ENCODE measurements around the gene TRIB2. TPM values are rescaled to one million over a fixed set of nuclear protein-coding genes. Genes with fewer than 3 reads are reported as not detected.

TRIB2 gene
- total and polyA plus RNA-seq, 2 experiments from 2014 or later, result 19.2 to 27.2 TPM

DNA sequence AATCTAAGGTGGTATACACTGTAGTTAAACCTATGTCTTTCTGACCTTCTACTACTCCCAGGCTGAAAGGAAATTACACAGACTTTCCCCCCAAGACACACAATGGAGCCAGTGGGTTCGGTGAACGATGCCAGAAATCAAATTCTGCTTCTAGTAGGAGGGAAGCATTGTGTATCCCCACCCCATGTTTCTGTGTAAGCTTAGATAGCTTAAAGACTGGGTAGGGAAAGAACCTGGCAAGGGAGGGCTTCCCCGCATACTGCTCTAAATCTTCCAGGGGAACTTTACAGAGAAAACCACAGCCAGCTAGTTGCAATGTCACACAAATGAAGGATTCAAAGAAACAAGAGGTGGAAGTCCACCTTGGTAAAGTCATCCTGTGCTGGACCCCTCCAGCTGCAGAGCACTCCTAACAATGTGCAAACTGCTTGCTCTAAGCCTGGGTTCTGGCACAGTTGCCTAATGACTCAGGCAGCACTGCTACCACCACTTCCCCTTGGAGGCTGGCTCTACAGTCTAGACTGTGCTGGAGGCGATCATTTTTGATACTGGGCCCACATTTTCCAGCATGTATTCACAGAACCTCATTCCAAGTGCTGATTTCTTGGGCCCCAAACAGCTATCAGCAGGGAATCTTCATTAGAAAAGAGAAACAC lies 47.5 kb downstream of the TRIB2 start:
- peaks cover 4% of the 10 kb centered on the region for H3K27me3 ChIP-seq
- no peaks in the 10 kb centered on the region for H3K9me3 ChIP-seq (ENCODE audit: low read depth)
- 93% methylated on average over 4 of the region's 4 CpGs for WGBS (ENCODE audit: low lambda C conversion rate, missing lambda C conversion rate)
- H3K79me2 ChIP-seq, result no peaks in the 10 kb centered on the region
- no peak overlapping the region for H3K4me3 ChIP-seq
- no peak overlapping the region for H3K27ac ChIP-seq
- H3K4me1 ChIP-seq (ENCODE audit: insufficient read depth), result no peaks in the 10 kb centered on the region
- no peaks in the 10 kb centered on the region for H4K20me1 ChIP-seq (ENCODE audit: insufficient read depth, poor library complexity, severe bottlenecking)
- no peaks in the 10 kb centered on the region for H3K36me3 ChIP-seq (replicated peaks; ENCODE audit: insufficient read depth, low read depth)
- no peak overlapping the region for H2AFZ ChIP-seq
- H3K4me2 ChIP-seq, result no peak overlapping the region
- no peak for DNase-seq (ENCODE audit: low spot score)
- no peaks in the 10 kb centered on the region for H3K9me2 ChIP-seq (replicated peaks; ENCODE audit: insufficient read depth)
- TF ChIP-seq EZH2 (IDR thresholded peaks at IDR 0.05; ENCODE audit: borderline replicate concordance) (no peak), EZH2phosphoT487 (IDR thresholded peaks at IDR 0.05; ENCODE audit: low read depth, severe bottlenecking, unreplicated experiment) (no peak)
- TF ChIP-seq, protein P1, sequence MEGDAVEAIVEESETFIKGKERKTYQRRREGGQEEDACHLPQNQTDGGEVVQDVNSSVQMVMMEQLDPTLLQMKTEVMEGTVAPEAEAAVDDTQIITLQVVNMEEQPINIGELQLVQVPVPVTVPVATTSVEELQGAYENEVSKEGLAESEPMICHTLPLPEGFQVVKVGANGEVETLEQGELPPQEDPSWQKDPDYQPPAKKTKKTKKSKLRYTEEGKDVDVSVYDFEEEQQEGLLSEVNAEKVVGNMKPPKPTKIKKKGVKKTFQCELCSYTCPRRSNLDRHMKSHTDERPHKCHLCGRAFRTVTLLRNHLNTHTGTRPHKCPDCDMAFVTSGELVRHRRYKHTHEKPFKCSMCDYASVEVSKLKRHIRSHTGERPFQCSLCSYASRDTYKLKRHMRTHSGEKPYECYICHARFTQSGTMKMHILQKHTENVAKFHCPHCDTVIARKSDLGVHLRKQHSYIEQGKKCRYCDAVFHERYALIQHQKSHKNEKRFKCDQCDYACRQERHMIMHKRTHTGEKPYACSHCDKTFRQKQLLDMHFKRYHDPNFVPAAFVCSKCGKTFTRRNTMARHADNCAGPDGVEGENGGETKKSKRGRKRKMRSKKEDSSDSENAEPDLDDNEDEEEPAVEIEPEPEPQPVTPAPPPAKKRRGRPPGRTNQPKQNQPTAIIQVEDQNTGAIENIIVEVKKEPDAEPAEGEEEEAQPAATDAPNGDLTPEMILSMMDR (IDR thresholded peaks at IDR 0.05; ENCODE audit: poor library complexity), result no peak

DNA sequence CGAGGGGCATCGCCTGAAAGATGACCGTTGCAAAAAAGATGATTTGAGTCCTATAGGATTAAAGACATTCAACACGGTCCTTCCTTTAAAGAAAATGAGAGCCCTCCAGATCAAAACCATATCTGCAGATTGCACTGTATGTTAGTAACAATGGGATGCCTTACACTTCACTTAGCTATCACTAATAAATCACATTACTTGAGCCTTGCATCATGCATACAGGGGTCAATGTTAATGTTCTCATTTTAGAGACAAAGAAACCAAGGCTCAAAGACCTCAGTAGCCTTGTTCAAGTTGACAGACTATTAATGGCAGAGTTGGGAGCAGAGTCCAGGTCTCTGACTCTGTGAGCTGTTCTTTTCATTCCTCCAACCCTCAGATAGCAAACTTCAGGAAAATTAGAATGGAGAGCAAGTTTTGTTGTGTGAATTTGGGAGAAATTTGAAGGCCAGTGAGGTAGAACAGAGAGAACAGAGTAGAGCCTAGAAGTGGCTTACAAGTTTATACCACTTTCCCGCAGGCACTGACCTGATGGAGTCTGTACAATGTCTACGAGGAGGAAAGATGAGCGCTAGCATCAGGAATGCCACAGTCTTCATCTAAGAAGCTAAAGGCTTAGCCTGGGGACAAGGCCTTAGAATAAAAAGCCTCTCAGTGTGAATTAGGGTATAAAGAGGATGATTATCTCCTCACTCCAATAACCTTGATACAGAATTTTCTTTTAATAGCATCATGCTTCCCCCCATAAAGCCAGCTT lies 48.3 kb downstream of the TRIB2 start:
- no peaks in the 10 kb centered on the region for H3K36me3 ChIP-seq (replicated peaks; ENCODE audit: insufficient read depth, low read depth)
- H3K79me2 ChIP-seq, result no peaks in the 10 kb centered on the region
- no peaks in the 10 kb centered on the region for H3K9me2 ChIP-seq (replicated peaks; ENCODE audit: insufficient read depth)
- no peaks in the 10 kb centered on the region for H4K20me1 ChIP-seq (ENCODE audit: insufficient read depth, poor library complexity, severe bottlenecking)
- no peak for TF ChIP-seq EZH2phosphoT487 (IDR thresholded peaks at IDR 0.05; ENCODE audit: low read depth, severe bottlenecking, unreplicated experiment)
- no peak overlapping the region for H3K27ac ChIP-seq
- no peak overlapping the region for H3K4me2 ChIP-seq
- no peak overlapping the region for H3K4me3 ChIP-seq
- H2AFZ ChIP-seq, result no peak overlapping the region
- H3K9me3 ChIP-seq (ENCODE audit: low read depth), result no peaks in the 10 kb centered on the region
- H3K4me1 ChIP-seq (ENCODE audit: insufficient read depth), result no peaks in the 10 kb centered on the region
- DNase-seq (ENCODE audit: low spot score), result no peak
- peaks cover 8% of the 10 kb centered on the region for H3K27me3 ChIP-seq
- 77% methylated on average over 7 of the region's 7 CpGs for WGBS (ENCODE audit: low lambda C conversion rate, missing lambda C conversion rate)

DNA sequence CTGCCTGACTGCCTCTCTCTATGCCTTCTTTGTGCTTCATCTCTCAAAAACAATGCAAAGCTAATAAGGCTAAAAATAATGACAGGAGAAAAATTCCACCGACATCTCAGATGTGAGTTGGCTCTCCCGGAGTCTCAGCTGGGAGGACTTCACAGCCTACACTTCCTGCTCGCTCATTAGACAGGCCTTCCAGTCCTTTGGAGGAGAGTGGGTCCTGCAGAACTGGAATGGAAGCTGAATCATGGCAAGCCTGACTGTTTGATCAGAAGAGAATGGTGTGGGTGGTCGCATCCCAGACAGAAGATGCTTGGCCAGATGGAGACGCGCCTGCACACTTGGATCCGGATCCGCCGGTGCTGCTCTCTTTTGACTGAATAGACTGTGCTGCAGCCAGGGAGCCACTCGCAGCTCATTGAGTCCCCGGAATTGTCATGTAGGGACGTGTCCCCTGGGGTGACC lies 49.7 kb downstream of the TRIB2 start:
- Histone ChIP-seq H3K9me3 (ENCODE audit: low read depth) (no peaks in the 10 kb centered on the region), H2AFZ (no peak overlapping the region), H3K4me2 (no peak overlapping the region), H3K36me3 (replicated peaks; ENCODE audit: insufficient read depth, low read depth) (no peaks in the 10 kb centered on the region), H3K27me3 (peaks cover 8% of the 10 kb centered on the region), H3K4me1 (ENCODE audit: insufficient read depth) (no peaks in the 10 kb centered on the region), H3K4me3 (no peak overlapping the region), H3K9me2 (replicated peaks; ENCODE audit: insufficient read depth) (no peaks in the 10 kb centered on the region), H3K27ac (no peak overlapping the region), H4K20me1 (ENCODE audit: insufficient read depth, poor library complexity, severe bottlenecking) (no peaks in the 10 kb centered on the region), H3K79me2 (no peaks in the 10 kb centered on the region)
- no peak for DNase-seq (ENCODE audit: low spot score)
- 93% methylated on average over 12 of the region's 12 CpGs for WGBS (ENCODE audit: low lambda C conversion rate, missing lambda C conversion rate)
- TF ChIP-seq EZH2phosphoT487 (IDR thresholded peaks at IDR 0.05; ENCODE audit: low read depth, severe bottlenecking, unreplicated experiment), result no peak
- TF ChIP-seq, protein P1 (IDR thresholded peaks at IDR 0.05; ENCODE audit: poor library complexity), result no peak
- TF ChIP-seq EZH2 (IDR thresholded peaks at IDR 0.05; ENCODE audit: borderline replicate concordance), result no peak

DNA sequence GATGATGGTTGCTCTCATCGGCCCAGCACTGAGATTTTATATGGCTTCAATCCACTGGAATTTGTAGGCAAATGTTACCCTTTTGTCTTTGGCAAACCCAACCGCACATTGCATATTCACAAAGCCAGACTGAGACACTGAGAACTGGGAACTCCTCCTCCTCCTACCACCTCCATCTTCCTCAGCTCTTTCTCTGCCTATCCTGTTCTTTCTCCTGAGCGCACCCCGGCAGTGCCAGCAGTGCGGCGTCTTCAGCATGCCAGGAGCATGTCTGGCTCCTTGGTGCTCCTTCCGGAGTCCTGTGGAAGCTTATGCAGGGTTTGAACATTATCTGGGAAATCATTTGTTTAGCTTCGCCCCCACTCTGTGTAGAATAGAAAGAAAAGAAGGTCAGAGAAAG lies 50.8 kb downstream of the TRIB2 start:
- 93% methylated on average over 8 of the region's 8 CpGs for WGBS (ENCODE audit: low lambda C conversion rate, missing lambda C conversion rate)
- H4K20me1 ChIP-seq (ENCODE audit: insufficient read depth, poor library complexity, severe bottlenecking), result no peaks in the 10 kb centered on the region
- no peaks in the 10 kb centered on the region for H3K9me3 ChIP-seq (ENCODE audit: low read depth)
- peaks cover 8% of the 10 kb centered on the region for H3K27me3 ChIP-seq
- no peak overlapping the region for H3K4me3 ChIP-seq
- DNase-seq (ENCODE audit: low spot score), result no peak
- no peaks in the 10 kb centered on the region for H3K79me2 ChIP-seq
- H3K27ac ChIP-seq, result no peak overlapping the region
- H3K4me1 ChIP-seq (ENCODE audit: insufficient read depth), result no peaks in the 10 kb centered on the region
- no peak overlapping the region for H2AFZ ChIP-seq
- no peaks in the 10 kb centered on the region for H3K36me3 ChIP-seq (replicated peaks; ENCODE audit: insufficient read depth, low read depth)
- no peak for TF ChIP-seq EZH2phosphoT487 (IDR thresholded peaks at IDR 0.05; ENCODE audit: low read depth, severe bottlenecking, unreplicated experiment)
- TF ChIP-seq, protein P1 (IDR thresholded peaks at IDR 0.05; ENCODE audit: poor library complexity), result no peak
- no peaks in the 10 kb centered on the region for H3K9me2 ChIP-seq (replicated peaks; ENCODE audit: insufficient read depth)
- no peak overlapping the region for H3K4me2 ChIP-seq

Measured in hepatocyte (in vitro differentiated cells).